HG03060 (cell line): ENCODE results near the gene ENTPD7.
"Not testable (repeated sequence)": the region's sequence is repeated elsewhere in the genome, so short reads cannot be mapped to it uniquely, and the experiment has no call there.

ENCODE experiments used
- ATAC-seq: cut with Tn5 transposase; IDR thresholded peaks from one replicate; pipeline ENCODE4 v1.9.1; 2021; ENCODE audit warnings: low read depth, moderate number of reproducible peaks; ENCODE audit not compliant: unreplicated experiment

Gene ENTPD7

GRCh38 chr10:99740933-99741559 is 81.7 kb downstream of the ENTPD7 start:
- no peak for ATAC-seq

- ATAC-seq: no peak
Observed at GRCh38 chr10:99742254-99742653, 82.9 kb downstream of the ENTPD7 start.

GRCh38 chr10:99742701-99743100 is 83.4 kb downstream of the ENTPD7 start:
- no peak for ATAC-seq

GRCh38 chr10:99743841-99744240 is 84.5 kb downstream of the ENTPD7 start:
- no peak for ATAC-seq

GRCh38 chr10:99746166-99746565 is 86.9 kb downstream of the ENTPD7 start:
- ATAC-seq: not testable (repeated sequence)

- ATAC-seq: no peak
Observed at GRCh38 chr10:99748823-99749451, 89.6 kb downstream of the ENTPD7 start.

- ATAC-seq: no peak
Observed at GRCh38 chr10:99750641-99751040, 91.3 kb downstream of the ENTPD7 start.

GRCh38 chr10:99754670-99755069 is 95.4 kb downstream of the ENTPD7 start:
- ATAC-seq: no peak
